SK-N-SH (cell line): ENCODE data around the gene FRA10AC1. TPM values are rescaled to one million over a fixed set of nuclear protein-coding genes. Genes with fewer than 3 reads are reported as not detected.
A peak's percentile ranks its signal among the peaks of the same experiment; 100 is the strongest.

Experiments used
- CTCF ChIA-PET: fragments of 300-600, 350-600 bp; formaldehyde crosslinking; extraction: SDS; loops from one replicate; lab custom pipeline; 2021; lab: Yijun Ruan, JAX
- POLR2A ChIA-PET: fragments of 350-600 bp; sonication (Branson Sonifier 250); formaldehyde crosslinking; extraction: SDS; loops from one replicate; lab custom pipeline; 2020; ENCODE audit warnings: antibody characterized with exemption, inconsistent platforms; lab: Yijun Ruan, JAX
- DNase-seq: peaks from one replicate; pipeline ENCODE4 v3.0.0; 2012
- H2AFZ ChIP-seq: fragments of 200-600 bp; sonication (generic); 2 replicates; pipeline ENCODE4 v1.8.1; 2016; ENCODE audit warnings: antibody characterized with exemption, mild to moderate bottlenecking, low read depth
- H3F3A ChIP-seq: fragments of 200-600 bp; sonication (generic); replicated peaks from 2 replicates; pipeline ENCODE3; 2016; ENCODE audit warnings: antibody characterized with exemption, mild to moderate bottlenecking; ENCODE audit not compliant: insufficient read depth
- H3K27ac ChIP-seq, 2 experiments: fragments of 200-500 bp in 1 of 2; fragments of 200-600 bp in 1 of 2; sonication (Bioruptor generic) in 1 of 2; sonication (generic), shearing (Covaris generic) in 1 of 2; 2 replicates each; pipeline versions ENCODE4 v1.5.1 to v1.6.1; 2014 to 2016; ENCODE audit warnings: low read depth in 2 of 2, inconsistent platforms in 1 of 2, low read length in 1 of 2, mild to moderate bottlenecking in 1 of 2, mixed read lengths in 1 of 2
- H3K27me3 ChIP-seq: fragments of 200-600 bp; sonication (generic), shearing (Covaris generic); 2 replicates; pipeline ENCODE4 v1.6.1; 2016; ENCODE audit warnings: mixed run types; ENCODE audit not compliant: insufficient read depth
- H3K36me3 ChIP-seq, 2 experiments: fragments of 200-500 bp in 1 of 2; fragments of 200-600 bp in 1 of 2; sonication (Bioruptor generic) in 1 of 2; sonication (generic) in 1 of 2; replicated peaks in 1 of 2; 2 replicates each; pipeline versions ENCODE3 to v1.5.1; 2014 to 2016; ENCODE audit warnings: low read length in 1 of 2, mild to moderate bottlenecking in 1 of 2; ENCODE audit not compliant: insufficient read depth in 2 of 2, control insufficient read depth in 1 of 2
- H3K4me1 ChIP-seq, 2 experiments: fragments of 200-500 bp in 1 of 2; fragments of 200-600 bp in 1 of 2; sonication (Bioruptor generic) in 1 of 2; sonication (generic), shearing (Covaris generic) in 1 of 2; 2 replicates each; pipeline versions ENCODE4 v1.5.1 to v1.6.1; 2014 to 2016; ENCODE audit warnings: low read depth in 1 of 2, low read length in 1 of 2, mixed run types in 1 of 2; ENCODE audit not compliant: insufficient read depth in 2 of 2, control insufficient read depth in 1 of 2
- H3K4me2 ChIP-seq: fragments of 200-600 bp; sonication (generic), shearing (Covaris generic); 2 replicates; pipeline ENCODE4 v1.6.1; 2017; ENCODE audit warnings: mixed run types
- H3K4me3 ChIP-seq, 2 experiments: fragments of 200-500 bp in 1 of 2; fragments of 200-600 bp in 1 of 2; sonication (Bioruptor generic) in 1 of 2; sonication (generic), shearing (Covaris generic) in 1 of 2; 2 replicates each; pipeline versions ENCODE4 v1.5.1 to v1.8.1; 2014 to 2016; ENCODE audit warnings: low read depth in 2 of 2, inconsistent platforms in 1 of 2, low read length in 1 of 2, mild to moderate bottlenecking in 1 of 2, mixed read lengths in 1 of 2, moderate library complexity in 1 of 2
- H3K79me2 ChIP-seq: fragments of 200-600 bp; sonication (generic); 2 replicates; pipeline ENCODE4 v1.8.1; 2017; ENCODE audit warnings: mild to moderate bottlenecking; ENCODE audit not compliant: insufficient read depth
- H3K9ac ChIP-seq: fragments of 200-600 bp; sonication (generic); 2 replicates; pipeline ENCODE4 v1.6.1; 2017; ENCODE audit warnings: mixed run types
- H3K9me2 ChIP-seq: fragments of 200-600 bp; sonication (generic); 2 replicates; pipeline ENCODE4 v1.6.1; 2017; ENCODE audit warnings: mixed run types
- H3K9me3 ChIP-seq: fragments of 200-600 bp; sonication (generic); 2 replicates; pipeline ENCODE4 v1.6.1; 2017; ENCODE audit warnings: mixed run types, mild to moderate bottlenecking, moderate library complexity
- H4K20me1 ChIP-seq: fragments of 200-600 bp; sonication (generic); 2 replicates; pipeline ENCODE4 v1.6.1; 2017; ENCODE audit warnings: mild to moderate bottlenecking, mixed run types; ENCODE audit not compliant: insufficient read depth
- CTCF ChIP-seq: fragments of 200-600 bp; sonication (generic); IDR thresholded peaks from 2 replicates; pipeline ENCODE4 v1.6.1; 2017; ENCODE audit warnings: antibody characterized with exemption, mild to moderate bottlenecking, moderate library complexity
- ELF1 ChIP-seq: IDR thresholded peaks from 2 replicates; pipeline ENCODE4 v1.4.0; 2012
- EZH2phosphoT487 ChIP-seq: fragments of 200-600 bp; sonication (generic); IDR thresholded peaks from 2 replicates; pipeline ENCODE4 v1.6.1; 2017; ENCODE audit warnings: low read depth, mixed run types, mild to moderate bottlenecking, antibody characterized with exemption, moderate library complexity, borderline replicate concordance
- FOXJ3 ChIP-seq: sonication (generic); formaldehyde crosslinking; IDR thresholded peaks from 2 replicates; pipeline ENCODE4 v1.5.1; 2020; ENCODE audit warnings: mild to moderate bottlenecking, missing genetic modification reagents
- JUND ChIP-seq: IDR thresholded peaks from 2 replicates; pipeline ENCODE4 v1.4.0; 2012
- MXI1 ChIP-seq: IDR thresholded peaks from 2 replicates; pipeline ENCODE4 v1.6.1; 2012; ENCODE audit warnings: mild to moderate bottlenecking, low read depth, low read length, improper control_type of control experiment
- NRF1 ChIP-seq: IDR thresholded peaks from 2 replicates; pipeline ENCODE4 v1.6.1; 2012; ENCODE audit warnings: low read depth, mild to moderate bottlenecking, low read length
- RCOR1 ChIP-seq: fragments of 150-350 bp; IDR thresholded peaks from 2 replicates; pipeline ENCODE4 v1.6.1; 2017; ENCODE audit warnings: antibody characterized with exemption, low read length
- SMC3 ChIP-seq: IDR thresholded peaks from 2 replicates; pipeline ENCODE4 v1.6.1; 2012; ENCODE audit warnings: low read depth, low read length, improper control_type of control experiment
- TAF1 ChIP-seq: IDR thresholded peaks from 2 replicates; pipeline ENCODE4 v1.6.1; 2012; ENCODE audit warnings: low read depth, mild to moderate bottlenecking, low read length, moderate library complexity, borderline replicate concordance
- TEAD4 ChIP-seq: IDR thresholded peaks from 2 replicates; pipeline ENCODE4 v1.4.0; 2012; ENCODE audit warnings: mild to moderate bottlenecking, borderline replicate concordance; ENCODE audit not compliant: insufficient read depth
- YY1 ChIP-seq: IDR thresholded peaks from 2 replicates; pipeline ENCODE4 v1.4.0; 2012; ENCODE audit warnings: low read depth, mild to moderate bottlenecking
- WGBS: methylation state at CpG from one replicate; pipeline ENCODE4 v1.1.6; 2017; ENCODE audit warnings: low lambda C conversion rate; 5-methylcytosine and 5-hydroxymethylcytosine counted together
- polyA plus RNA-seq, 3 experiments: library from polyadenylated mRNA; depleted of rRNA; stranded (reverse); fragments of >200 nt; gene quantifications; 2 replicates each; pipeline ENCODE4 v1.2.3, GENCODE V29; 2012
- TF ChIP-seq, protein P1 (sequence below): IDR thresholded peaks from 2 replicates; pipeline ENCODE4 v1.4.0; 2012; ENCODE audit warnings: low read depth, borderline replicate concordance
- TF ChIP-seq, protein P2 (sequence below): fragments of 150-350 bp; IDR thresholded peaks from 2 replicates; pipeline ENCODE4 v1.6.1; 2016; ENCODE audit warnings: mild to moderate bottlenecking, low read depth, low read length
- TF ChIP-seq, protein P3 (sequence below): IDR thresholded peaks from 2 replicates; pipeline ENCODE4; 2012
- TF ChIP-seq, protein P4 (sequence below): IDR thresholded peaks from 2 replicates; pipeline ENCODE4 v1.4.0; 2012; ENCODE audit warnings: low read depth

The FRA10AC1 gene
- polyA plus RNA-seq, 1 of the 3 experiments (the other 2 are of a cell fraction) = 3.9 TPM

DNA sequence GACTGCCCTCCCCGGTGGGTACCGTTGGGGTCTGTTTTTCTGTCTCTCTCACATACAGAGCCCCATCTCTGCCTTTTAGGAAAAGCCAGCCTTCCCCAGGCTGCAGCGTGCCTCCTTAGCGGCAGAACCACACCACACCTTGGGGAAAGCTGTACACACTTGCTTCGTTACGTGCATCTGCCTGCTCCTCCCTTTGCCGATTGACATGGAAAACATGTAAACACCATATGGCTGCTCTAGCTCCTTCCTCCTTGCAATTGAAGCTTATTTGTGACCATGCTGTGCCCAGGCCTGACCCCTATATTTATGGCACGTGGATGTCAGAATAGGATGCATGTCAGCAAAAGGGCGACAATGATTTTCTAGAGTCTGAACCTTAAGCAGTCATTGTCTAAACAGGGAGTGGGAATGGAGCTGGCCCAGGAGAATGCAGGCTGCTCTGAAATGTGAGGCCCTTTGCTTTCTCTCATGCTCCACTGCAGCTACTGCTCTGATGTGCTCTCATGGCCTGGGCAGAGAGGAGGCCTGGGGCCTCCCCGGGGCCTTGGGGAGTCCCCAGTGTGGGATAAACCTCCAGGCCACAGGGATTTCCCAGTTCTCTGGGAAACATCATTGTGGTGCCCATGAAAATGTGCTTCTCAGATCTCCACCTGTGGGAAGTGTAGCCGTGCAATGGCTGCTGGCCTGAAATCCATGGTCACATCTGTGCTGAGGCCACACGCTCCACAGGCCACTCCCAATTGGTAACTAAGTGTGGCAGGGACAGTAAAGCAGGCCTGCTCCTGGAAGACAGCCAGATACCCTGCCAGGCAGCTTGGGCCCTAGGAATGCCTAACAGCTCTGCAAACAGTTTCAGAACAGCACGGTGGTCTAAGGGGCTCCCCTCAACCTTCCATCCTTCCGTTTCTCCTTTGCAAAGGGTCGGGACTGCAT lies 71.5 kb downstream of the FRA10AC1 start:
- Histone ChIP-seq H3K9me3 (no peaks in the 10 kb centered on the region), H3K27me3 (no peaks in the 10 kb centered on the region), H3K27ac (no peak overlapping the region), H3K9ac (no peak overlapping the region), H3K4me3 (no peak overlapping the region), H3K79me2 (no peaks in the 10 kb centered on the region), H3K36me3 (no peaks in the 10 kb centered on the region), H3K9me2 (no peaks in the 10 kb centered on the region), H3K4me2 (no peak overlapping the region), H4K20me1 (no peaks in the 10 kb centered on the region), H3K4me1 (peaks cover 0 to 5% of the 10 kb centered on the region in 2 experiments; a peak in 1 of 4 replicates), H3F3A (no peaks in the 10 kb centered on the region), H2AFZ (no peak overlapping the region)
- peak; percentile 29 for DNase-seq
- ChIA-PET CTCF (no interaction called here), POLR2A (no interaction called here)
- no peak for TF ChIP-seq RCOR1
- TF ChIP-seq MXI1 = no peak
- no peak for TF ChIP-seq JUND
- WGBS = 67% methylated on average over 13 of the region's 15 CpGs

GRCh38 chr10:93629647-93630305 lies 72.6 kb downstream of the FRA10AC1 start:
- ChIA-PET POLR2A (no interaction called here), CTCF (no interaction called here)
- H3K9me3 ChIP-seq = no peaks in the 10 kb centered on the region
- H3F3A ChIP-seq = no peaks in the 10 kb centered on the region
- no peak overlapping the region for H3K4me2 ChIP-seq
- H3K9me2 ChIP-seq = no peaks in the 10 kb centered on the region
- no peaks in the 10 kb centered on the region for H3K79me2 ChIP-seq
- H3K36me3 ChIP-seq = no peaks in the 10 kb centered on the region
- H3K9ac ChIP-seq = no peak overlapping the region
- TF ChIP-seq MXI1 (no peak), TAF1 (no peak), ELF1 (no peak), FOXJ3 (CRISPR knock-in tag) (no peak), NRF1 (no peak), CTCF (no peak), YY1 (no peak), EZH2phosphoT487 (no peak), SMC3 (no peak), TEAD4 (no peak)
- TF ChIP-seq, protein P1, sequence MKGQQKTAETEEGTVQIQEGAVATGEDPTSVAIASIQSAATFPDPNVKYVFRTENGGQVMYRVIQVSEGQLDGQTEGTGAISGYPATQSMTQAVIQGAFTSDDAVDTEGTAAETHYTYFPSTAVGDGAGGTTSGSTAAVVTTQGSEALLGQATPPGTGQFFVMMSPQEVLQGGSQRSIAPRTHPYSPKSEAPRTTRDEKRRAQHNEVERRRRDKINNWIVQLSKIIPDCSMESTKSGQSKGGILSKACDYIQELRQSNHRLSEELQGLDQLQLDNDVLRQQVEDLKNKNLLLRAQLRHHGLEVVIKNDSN = no peak
- TF ChIP-seq, protein P2, sequence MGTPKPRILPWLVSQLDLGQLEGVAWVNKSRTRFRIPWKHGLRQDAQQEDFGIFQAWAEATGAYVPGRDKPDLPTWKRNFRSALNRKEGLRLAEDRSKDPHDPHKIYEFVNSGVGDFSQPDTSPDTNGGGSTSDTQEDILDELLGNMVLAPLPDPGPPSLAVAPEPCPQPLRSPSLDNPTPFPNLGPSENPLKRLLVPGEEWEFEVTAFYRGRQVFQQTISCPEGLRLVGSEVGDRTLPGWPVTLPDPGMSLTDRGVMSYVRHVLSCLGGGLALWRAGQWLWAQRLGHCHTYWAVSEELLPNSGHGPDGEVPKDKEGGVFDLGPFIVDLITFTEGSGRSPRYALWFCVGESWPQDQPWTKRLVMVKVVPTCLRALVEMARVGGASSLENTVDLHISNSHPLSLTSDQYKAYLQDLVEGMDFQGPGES = no peak
- TF ChIP-seq, protein P3, sequence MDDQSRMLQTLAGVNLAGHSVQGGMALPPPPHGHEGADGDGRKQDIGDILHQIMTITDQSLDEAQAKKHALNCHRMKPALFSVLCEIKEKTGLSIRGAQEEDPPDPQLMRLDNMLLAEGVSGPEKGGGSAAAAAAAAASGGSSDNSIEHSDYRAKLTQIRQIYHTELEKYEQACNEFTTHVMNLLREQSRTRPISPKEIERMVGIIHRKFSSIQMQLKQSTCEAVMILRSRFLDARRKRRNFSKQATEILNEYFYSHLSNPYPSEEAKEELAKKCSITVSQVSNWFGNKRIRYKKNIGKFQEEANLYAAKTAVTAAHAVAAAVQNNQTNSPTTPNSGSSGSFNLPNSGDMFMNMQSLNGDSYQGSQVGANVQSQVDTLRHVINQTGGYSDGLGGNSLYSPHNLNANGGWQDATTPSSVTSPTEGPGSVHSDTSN = no peak
- TF ChIP-seq, protein P4, sequence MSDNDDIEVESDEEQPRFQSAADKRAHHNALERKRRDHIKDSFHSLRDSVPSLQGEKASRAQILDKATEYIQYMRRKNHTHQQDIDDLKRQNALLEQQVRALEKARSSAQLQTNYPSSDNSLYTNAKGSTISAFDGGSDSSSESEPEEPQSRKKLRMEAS = no peak
- WGBS = 54% methylated on average over 7 of the region's 7 CpGs
- H3K27me3 ChIP-seq = no peaks in the 10 kb centered on the region; the same call in 1 of the 2 replicates
- no peak overlapping the region for H2AFZ ChIP-seq
- H3K4me1 ChIP-seq = peaks cover 0 to 5% of the 10 kb centered on the region in 2 experiments; a peak in 1 of 4 replicates
- no peak overlapping the region for H3K4me3 ChIP-seq
- DNase-seq = no peak
- no peak overlapping the region for H3K27ac ChIP-seq
- H4K20me1 ChIP-seq = no peaks in the 10 kb centered on the region
